HG03060 (cell line): ENCODE data around the gene TRIM59.
A peak's percentile ranks its signal among the peaks of the same experiment; 100 is the strongest.

Experiments
- ATAC-seq: cut with Tn5 transposase; IDR thresholded peaks from one replicate; pipeline ENCODE4 v1.9.1; 2021; ENCODE audit warnings: low read depth, moderate number of reproducible peaks; ENCODE audit not compliant: unreplicated experiment

TRIM59 gene

DNA sequence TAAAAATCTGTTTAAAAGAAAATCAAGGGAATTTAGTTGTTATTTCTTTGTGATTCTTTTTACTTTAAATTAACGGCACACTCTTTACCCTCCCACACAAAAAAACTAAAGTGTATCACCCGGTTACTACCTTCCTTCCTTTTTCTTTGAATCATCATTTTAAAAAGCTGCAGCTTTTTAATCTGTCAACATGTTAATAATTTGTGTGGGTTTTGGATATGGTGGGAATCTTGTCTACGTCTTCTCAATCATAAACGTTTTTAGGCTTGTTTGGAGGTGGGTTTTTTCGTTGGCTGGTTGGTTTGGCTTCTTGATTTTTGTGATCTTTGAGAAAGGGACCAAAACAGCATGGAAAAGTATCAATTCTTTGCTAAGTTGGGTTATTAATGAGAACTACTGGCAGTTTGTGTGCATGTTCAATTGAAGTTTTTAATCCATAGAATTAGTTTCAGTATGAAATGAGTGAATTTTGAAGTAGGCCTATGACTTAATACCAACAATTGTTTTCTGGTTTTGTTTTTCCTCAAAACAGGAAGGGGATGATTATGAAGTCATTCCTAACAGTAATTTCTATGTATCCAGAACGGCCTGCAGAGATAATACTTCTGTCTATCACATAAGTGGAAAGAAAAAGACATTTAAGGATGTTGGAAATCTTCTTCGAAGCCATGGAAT is 45.7 kb downstream of the TRIM59 start:
- ATAC-seq: no peak

DNA sequence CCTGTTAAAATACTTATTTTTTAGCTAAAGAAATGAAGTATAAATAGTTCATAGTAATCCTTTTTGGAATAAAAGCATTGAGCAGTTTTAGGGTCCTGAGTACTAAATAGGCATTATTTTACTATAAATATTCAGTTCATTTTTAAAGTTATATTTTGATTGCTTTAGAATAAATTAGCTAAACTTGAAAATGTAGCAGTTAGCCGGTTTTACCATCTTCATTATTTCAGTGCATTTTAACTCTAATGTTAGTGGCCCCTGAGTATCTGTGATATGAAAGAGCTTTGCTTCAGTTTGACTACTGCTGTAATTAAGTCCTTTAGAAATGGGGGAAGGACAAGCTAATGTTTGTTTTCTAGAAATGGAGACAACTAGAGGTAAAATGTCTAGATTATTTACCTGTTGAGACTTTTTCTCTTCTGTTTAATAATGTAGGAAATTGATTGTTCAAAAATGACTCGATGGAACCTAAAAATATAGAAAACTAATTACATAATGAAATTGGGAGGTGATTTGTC is 46.5 kb downstream of the TRIM59 start:
- no peak for ATAC-seq

DNA sequence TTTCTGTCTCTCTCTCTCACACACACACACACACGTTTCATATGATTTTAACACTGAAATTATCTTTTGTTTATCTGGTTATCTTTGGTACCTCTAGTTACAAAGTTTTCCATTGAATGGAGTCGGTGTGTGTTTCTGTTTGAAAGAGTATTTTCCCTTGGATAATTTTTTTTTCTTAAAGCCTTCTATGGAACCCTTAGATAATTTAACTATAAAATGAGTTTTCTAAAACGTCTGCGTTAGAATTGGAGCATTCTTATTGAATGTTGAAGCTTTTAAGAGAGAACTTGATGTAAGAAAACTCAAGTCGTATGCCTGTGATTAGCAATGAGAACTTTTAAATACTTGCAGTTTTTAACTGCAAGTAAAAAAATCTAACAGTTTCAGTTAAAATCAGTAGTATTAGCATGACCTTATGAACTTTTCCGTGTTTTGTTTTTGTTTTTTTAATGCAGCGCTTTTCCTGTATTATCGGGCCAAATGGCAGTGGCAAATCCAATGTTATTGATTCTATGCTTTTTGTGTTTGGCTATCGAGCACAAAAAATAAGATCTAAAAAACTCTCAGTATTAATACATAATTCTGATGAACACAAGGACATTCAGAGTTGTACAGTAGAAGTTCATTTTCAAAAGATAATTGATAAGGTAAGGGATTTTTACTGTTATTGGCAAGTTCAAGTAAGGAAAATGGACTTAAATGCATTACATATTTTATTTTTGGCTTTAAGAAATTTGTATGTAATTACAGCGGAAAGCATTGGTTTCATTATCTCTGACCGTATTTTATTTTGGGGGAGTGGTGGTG is 47.2 kb downstream of the TRIM59 start:
- no peak for ATAC-seq

- ATAC-seq: no peak
Observed at GRCh38 chr3:160401291-160402095, 48.1 kb downstream of the TRIM59 start.

- no peak for ATAC-seq
Observed at GRCh38 chr3:160400702-160401150, 48.9 kb downstream of the TRIM59 start.

DNA sequence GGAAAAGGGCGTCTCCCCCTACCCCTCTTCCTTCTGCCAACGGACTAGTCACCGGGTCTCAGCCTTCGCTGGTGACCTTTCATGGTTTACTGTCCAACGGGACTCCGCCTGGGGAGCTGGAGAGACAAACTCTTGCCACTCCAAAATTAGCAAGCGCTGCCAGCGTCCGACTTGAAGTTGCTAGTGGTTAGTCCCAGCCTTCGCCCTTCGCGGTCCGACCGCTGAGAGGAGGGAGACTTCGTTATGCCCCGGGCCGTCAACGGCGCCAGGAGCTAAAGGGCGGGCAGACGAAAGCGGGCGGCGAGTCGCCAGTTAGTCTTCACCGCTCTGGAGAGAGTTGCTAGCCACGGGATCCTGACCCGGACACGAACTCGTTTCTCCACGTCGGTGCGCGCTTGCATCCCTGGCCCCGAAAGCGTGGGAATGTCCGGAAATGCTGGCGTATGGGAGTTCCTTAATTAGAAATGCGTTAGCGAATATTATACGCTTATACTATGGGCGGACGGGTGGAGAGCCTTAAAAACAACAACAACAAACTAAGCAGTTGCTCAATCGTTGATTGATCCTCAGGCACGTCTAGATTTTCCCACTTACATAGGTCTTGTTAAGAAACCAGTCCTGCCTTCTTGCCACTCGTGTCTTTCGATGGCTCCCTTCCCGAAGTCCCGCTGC is 49.4 kb downstream of the TRIM59 start:
- ATAC-seq: no peak

GRCh38 chr3:160399125-160400029 is 50.2 kb downstream of the TRIM59 start, which contains the start of the genes IFT80 and SMC4:
IFT80 (minus strand) TSS chr3:160399225; CDS start chr3:160384600, 14,625 bp downstream.
SMC4 (plus strand) TSS chr3:160399650; CDS start chr3:160400827, 1,177 bp downstream.
- ATAC-seq: peak; percentile 94

- ATAC-seq: no peak
Observed at GRCh38 chr3:160398820-160399124, 50.8 kb downstream of the TRIM59 start.

DNA sequence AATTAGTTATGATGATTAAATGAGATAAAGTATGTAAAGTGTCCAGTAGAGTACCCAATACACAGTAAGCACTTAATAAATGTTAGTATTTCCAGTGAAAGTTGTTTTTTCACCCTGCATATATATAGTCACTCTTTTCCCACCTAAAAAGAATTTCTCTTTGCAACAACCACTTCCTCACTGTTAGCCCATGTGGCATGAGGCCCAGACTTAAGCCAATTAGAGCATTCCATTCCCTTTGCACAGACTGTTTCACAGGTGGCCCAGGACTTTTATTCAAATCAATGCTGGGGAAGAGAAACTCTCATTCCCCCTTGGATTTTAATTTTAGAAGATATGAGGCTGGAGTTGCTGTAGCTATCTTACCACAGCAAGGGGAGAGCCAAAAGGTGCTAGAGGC is 54.3 kb downstream of the TRIM59 start:
- ATAC-seq: no peak

DNA sequence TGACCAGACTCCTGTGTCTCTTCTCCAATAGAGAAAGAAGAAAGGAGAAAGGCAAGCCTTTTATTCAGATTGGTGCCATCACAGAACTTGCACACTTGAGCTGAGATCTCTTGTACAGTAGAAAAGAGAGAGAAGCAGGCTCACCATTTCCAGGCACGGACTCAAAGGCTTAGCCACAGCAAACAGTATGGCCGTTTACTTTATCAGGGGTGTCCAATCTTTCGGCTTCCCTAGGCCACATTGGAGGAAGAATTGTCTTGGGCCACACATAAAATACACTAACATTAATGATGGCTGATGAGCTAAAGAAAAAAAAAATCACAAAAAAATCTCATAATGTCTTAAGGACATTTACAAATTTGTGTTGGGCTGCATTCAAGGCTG is 55.6 kb downstream of the TRIM59 start:
- ATAC-seq: no peak

DNA sequence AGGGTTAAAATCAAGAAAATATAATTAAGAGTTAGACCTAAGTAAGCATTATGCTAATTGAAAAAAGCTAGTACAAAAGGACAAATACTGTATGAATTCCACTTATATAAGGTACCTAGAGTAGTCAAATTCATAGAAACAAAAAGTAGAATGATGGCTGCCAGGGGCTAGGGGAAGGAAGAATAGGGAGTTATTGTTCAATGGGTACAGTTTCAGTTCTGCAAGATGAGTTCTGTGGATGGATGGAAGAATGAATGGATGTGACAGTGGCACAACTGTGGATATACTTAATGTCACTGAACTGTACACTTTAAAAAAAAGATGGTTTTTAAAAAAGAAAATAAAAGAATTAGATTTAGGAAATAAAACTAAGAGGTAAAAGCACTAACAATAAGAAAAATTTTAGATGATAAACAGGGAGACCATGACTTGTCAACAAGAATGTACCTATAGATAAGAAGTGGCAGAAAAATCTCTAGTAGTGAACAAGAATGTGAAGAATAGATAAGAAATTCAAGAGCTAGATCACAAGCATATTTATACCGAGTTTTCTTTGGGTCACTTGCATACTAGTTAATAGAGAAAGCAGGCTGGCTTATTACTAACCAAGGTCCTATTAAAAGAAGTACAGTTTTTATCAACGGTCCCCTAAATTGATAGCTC is 56.1 kb downstream of the TRIM59 start:
- no peak for ATAC-seq

DNA sequence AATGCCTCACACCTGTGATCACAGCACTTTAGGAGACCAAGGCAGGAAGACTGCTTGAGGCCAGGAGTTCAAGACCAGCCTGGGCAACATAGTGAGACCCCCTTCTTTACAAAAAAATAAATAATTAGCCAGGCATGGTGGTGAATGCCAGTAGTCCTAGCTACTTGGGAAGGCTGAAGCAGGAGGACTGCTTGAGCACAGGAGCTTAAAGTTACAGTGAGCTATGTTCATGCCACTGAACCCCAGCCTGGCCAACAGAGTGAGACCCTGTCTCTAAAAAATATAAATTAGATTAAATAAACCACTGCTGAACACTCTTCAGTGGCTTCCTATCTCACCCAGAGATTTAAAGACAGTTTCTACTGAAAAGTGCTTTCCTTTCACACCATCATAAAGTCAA is 56.8 kb downstream of the TRIM59 start:
- no peak for ATAC-seq

GRCh38 chr3:160390565-160391138 is 58.9 kb downstream of the TRIM59 start:
- ATAC-seq: no peak
